PFSK-1 (cell line): ENCODE results near the gene MPV17.

ENCODE experiments used
- FOXP2 ChIP-seq: optimal IDR thresholded peaks from 2 replicates; pipeline ENCODE3; 2011; ENCODE audit warnings: borderline replicate concordance, control low read depth, inconsistent platforms; ENCODE audit not compliant: insufficient read depth; ENCODE audit errors: extremely low read length, extremely low read depth
- POLR2AphosphoS5 ChIP-seq: IDR thresholded peaks from 2 replicates; pipeline ENCODE4 v1.6.1; 2012; ENCODE audit warnings: low read depth, mild to moderate bottlenecking, control low read depth, low read length, moderate library complexity
- REST ChIP-seq, 2 experiments: IDR thresholded peaks; 2 replicates each; pipeline versions ENCODE4 v1.6.1 to v1.8.0; 2011 to 2012; ENCODE audit warnings: low read depth in 2 of 2, low read length in 2 of 2, control low read depth in 1 of 2, inconsistent platforms in 1 of 2, mild to moderate bottlenecking in 1 of 2, moderate library complexity in 1 of 2; ENCODE audit not compliant: insufficient read depth in 1 of 2
- SIN3A ChIP-seq: IDR thresholded peaks from 2 replicates; pipeline ENCODE4 v1.6.1; 2012; ENCODE audit warnings: mild to moderate bottlenecking, low read length, moderate library complexity, borderline replicate concordance; ENCODE audit not compliant: insufficient read depth
- TAF1 ChIP-seq: IDR thresholded peaks from 2 replicates; pipeline ENCODE4 v1.6.1; 2012; ENCODE audit warnings: low read length, control low read depth, borderline replicate concordance; ENCODE audit not compliant: insufficient read depth

MPV17 gene

GRCh38 chr2:27278010-27278409, 44.9 kb downstream of the MPV17 start:
- TF ChIP-seq SIN3A (no peak), REST (IDR thresholded peaks at IDR 0.05; ENCODE audit: insufficient read depth in 1 of 2, low read depth in 2 of 2, low read length in 2 of 2) (no peak), TAF1 (no peak), FOXP2 (no peak), POLR2AphosphoS5 (no peak)

GRCh38 chr2:27275211-27276150, 47.4 kb downstream of the MPV17 start, which contains the start of gene DNAJC5G:
Gene DNAJC5G (plus strand): TSS chr2:27275433. CDS start chr2:27276729, 1,296 bp downstream.
- TF ChIP-seq REST (IDR thresholded peaks at IDR 0.05; ENCODE audit: insufficient read depth in 1 of 2, low read depth in 2 of 2, low read length in 2 of 2): no peak
- TF ChIP-seq TAF1: no peak
- TF ChIP-seq POLR2AphosphoS5: no peak
- TF ChIP-seq FOXP2: no peak
- TF ChIP-seq SIN3A: no peak

GRCh38 chr2:27271631-27272340, 51.1 kb downstream of the MPV17 start:
- TF ChIP-seq SIN3A: no peak
- TF ChIP-seq FOXP2: no peak
- no peak for TF ChIP-seq POLR2AphosphoS5
- no peak for TF ChIP-seq REST (IDR thresholded peaks at IDR 0.05; ENCODE audit: insufficient read depth in 1 of 2, low read depth in 2 of 2, low read length in 2 of 2)
- no peak for TF ChIP-seq TAF1

GRCh38 chr2:27270670-27271069, 52.2 kb downstream of the MPV17 start:
- TF ChIP-seq SIN3A (no peak), TAF1 (no peak), POLR2AphosphoS5 (no peak), FOXP2 (no peak), REST (IDR thresholded peaks at IDR 0.05; ENCODE audit: insufficient read depth in 1 of 2, low read depth in 2 of 2, low read length in 2 of 2) (no peak)
